SK-N-SH (cell line): ENCODE measurements around the gene RBMS3. TPM values are rescaled to one million over a fixed set of nuclear protein-coding genes. Genes with fewer than 3 reads are reported as not detected.

Source experiments
- CTCF ChIA-PET: fragments of 300-600, 350-600 bp; formaldehyde crosslinking; extraction: SDS; loops from one replicate; lab custom pipeline; 2021; lab: Yijun Ruan, JAX
- POLR2A ChIA-PET: fragments of 350-600 bp; sonication (Branson Sonifier 250); formaldehyde crosslinking; extraction: SDS; loops from one replicate; lab custom pipeline; 2020; ENCODE audit warnings: antibody characterized with exemption, inconsistent platforms; lab: Yijun Ruan, JAX
- DNase-seq: peaks from one replicate; pipeline ENCODE4 v3.0.0; 2012
- H2AFZ ChIP-seq: fragments of 200-600 bp; sonication (generic); 2 replicates; pipeline ENCODE4 v1.8.1; 2016; ENCODE audit warnings: antibody characterized with exemption, mild to moderate bottlenecking, low read depth
- H3F3A ChIP-seq: fragments of 200-600 bp; sonication (generic); replicated peaks from 2 replicates; pipeline ENCODE3; 2016; ENCODE audit warnings: antibody characterized with exemption, mild to moderate bottlenecking; ENCODE audit not compliant: insufficient read depth
- H3K27ac ChIP-seq, 2 experiments: fragments of 200-500 bp in 1 of 2; fragments of 200-600 bp in 1 of 2; sonication (Bioruptor generic) in 1 of 2; sonication (generic), shearing (Covaris generic) in 1 of 2; 2 replicates each; pipeline versions ENCODE4 v1.5.1 to v1.6.1; 2014 to 2016; ENCODE audit warnings: low read depth in 2 of 2, inconsistent platforms in 1 of 2, low read length in 1 of 2, mild to moderate bottlenecking in 1 of 2, mixed read lengths in 1 of 2
- H3K27me3 ChIP-seq: fragments of 200-600 bp; sonication (generic), shearing (Covaris generic); 2 replicates; pipeline ENCODE4 v1.6.1; 2016; ENCODE audit warnings: mixed run types; ENCODE audit not compliant: insufficient read depth
- H3K36me3 ChIP-seq, 2 experiments: fragments of 200-500 bp in 1 of 2; fragments of 200-600 bp in 1 of 2; sonication (Bioruptor generic) in 1 of 2; sonication (generic) in 1 of 2; replicated peaks in 1 of 2; 2 replicates each; pipeline versions ENCODE3 to v1.5.1; 2014 to 2016; ENCODE audit warnings: low read length in 1 of 2, mild to moderate bottlenecking in 1 of 2; ENCODE audit not compliant: insufficient read depth in 2 of 2, control insufficient read depth in 1 of 2
- H3K4me1 ChIP-seq, 2 experiments: fragments of 200-500 bp in 1 of 2; fragments of 200-600 bp in 1 of 2; sonication (Bioruptor generic) in 1 of 2; sonication (generic), shearing (Covaris generic) in 1 of 2; 2 replicates each; pipeline versions ENCODE4 v1.5.1 to v1.6.1; 2014 to 2016; ENCODE audit warnings: low read depth in 1 of 2, low read length in 1 of 2, mixed run types in 1 of 2; ENCODE audit not compliant: insufficient read depth in 2 of 2, control insufficient read depth in 1 of 2
- H3K4me2 ChIP-seq: fragments of 200-600 bp; sonication (generic), shearing (Covaris generic); 2 replicates; pipeline ENCODE4 v1.6.1; 2017; ENCODE audit warnings: mixed run types
- H3K4me3 ChIP-seq, 2 experiments: fragments of 200-500 bp in 1 of 2; fragments of 200-600 bp in 1 of 2; sonication (Bioruptor generic) in 1 of 2; sonication (generic), shearing (Covaris generic) in 1 of 2; 2 replicates each; pipeline versions ENCODE4 v1.5.1 to v1.8.1; 2014 to 2016; ENCODE audit warnings: low read depth in 2 of 2, inconsistent platforms in 1 of 2, low read length in 1 of 2, mild to moderate bottlenecking in 1 of 2, mixed read lengths in 1 of 2, moderate library complexity in 1 of 2
- H3K79me2 ChIP-seq: fragments of 200-600 bp; sonication (generic); 2 replicates; pipeline ENCODE4 v1.8.1; 2017; ENCODE audit warnings: mild to moderate bottlenecking; ENCODE audit not compliant: insufficient read depth
- H3K9ac ChIP-seq: fragments of 200-600 bp; sonication (generic); 2 replicates; pipeline ENCODE4 v1.6.1; 2017; ENCODE audit warnings: mixed run types
- H3K9me2 ChIP-seq: fragments of 200-600 bp; sonication (generic); 2 replicates; pipeline ENCODE4 v1.6.1; 2017; ENCODE audit warnings: mixed run types
- H3K9me3 ChIP-seq: fragments of 200-600 bp; sonication (generic); 2 replicates; pipeline ENCODE4 v1.6.1; 2017; ENCODE audit warnings: mixed run types, mild to moderate bottlenecking, moderate library complexity
- H4K20me1 ChIP-seq: fragments of 200-600 bp; sonication (generic); 2 replicates; pipeline ENCODE4 v1.6.1; 2017; ENCODE audit warnings: mild to moderate bottlenecking, mixed run types; ENCODE audit not compliant: insufficient read depth
- ELF1 ChIP-seq: IDR thresholded peaks from 2 replicates; pipeline ENCODE4 v1.4.0; 2012
- FOSL2 ChIP-seq: IDR thresholded peaks from 2 replicates; pipeline ENCODE4 v1.4.0; 2012; ENCODE audit warnings: low read depth, mild to moderate bottlenecking, moderate library complexity, borderline replicate concordance
- JUND ChIP-seq: IDR thresholded peaks from 2 replicates; pipeline ENCODE4 v1.4.0; 2012
- MEF2A ChIP-seq: IDR thresholded peaks from 2 replicates; pipeline ENCODE4 v1.4.0; 2012; ENCODE audit warnings: low read depth, borderline replicate concordance
- NRF1 ChIP-seq: IDR thresholded peaks from 2 replicates; pipeline ENCODE4 v1.6.1; 2012; ENCODE audit warnings: low read depth, mild to moderate bottlenecking, low read length
- RCOR1 ChIP-seq: fragments of 150-350 bp; IDR thresholded peaks from 2 replicates; pipeline ENCODE4 v1.6.1; 2017; ENCODE audit warnings: antibody characterized with exemption, low read length
- TAF1 ChIP-seq: IDR thresholded peaks from 2 replicates; pipeline ENCODE4 v1.6.1; 2012; ENCODE audit warnings: low read depth, mild to moderate bottlenecking, low read length, moderate library complexity, borderline replicate concordance
- WGBS: methylation state at CpG from one replicate; pipeline ENCODE4 v1.1.6; 2017; ENCODE audit warnings: low lambda C conversion rate; 5-methylcytosine and 5-hydroxymethylcytosine counted together
- polyA plus RNA-seq, 3 experiments: library from polyadenylated mRNA; depleted of rRNA; stranded (reverse); fragments of >200 nt; gene quantifications; 2 replicates each; pipeline ENCODE4 v1.2.3, GENCODE V29; 2012
- TF ChIP-seq, protein P1 (sequence below): IDR thresholded peaks from 2 replicates; pipeline ENCODE4 v1.4.0; 2012; ENCODE audit warnings: low read depth, borderline replicate concordance
- TF ChIP-seq, protein P2 (sequence below): IDR thresholded peaks from 2 replicates; pipeline ENCODE4 v1.6.1; 2012; ENCODE audit warnings: mild to moderate bottlenecking, low read depth, low read length, moderate library complexity
- TF ChIP-seq, protein P3 (sequence below): fragments of 150-350 bp; IDR thresholded peaks from 2 replicates; pipeline ENCODE4 v1.6.1; 2017; ENCODE audit warnings: antibody characterized with exemption, low read length, low read depth, borderline replicate concordance
- TF ChIP-seq, protein P4 (sequence below): IDR thresholded peaks from 2 replicates; pipeline ENCODE4 v1.4.0; 2012; ENCODE audit warnings: low read depth

The RBMS3 gene
- polyA plus RNA-seq, 1 of the 3 experiments (the other 2 are of a cell fraction): 8.2 TPM

GRCh38 chr3:29245441-29245840 lies 35.4 kb upstream of the RBMS3 start:
- Histone ChIP-seq H3K4me2 (no peak overlapping the region), H3K36me3 (no peaks in the 10 kb centered on the region), H3K27ac (no peak overlapping the region), H3K4me3 (no peak overlapping the region), H3K9ac (no peak overlapping the region), H3K79me2 (no peaks in the 10 kb centered on the region), H3K9me3 (no peaks in the 10 kb centered on the region), H3K4me1 (peaks cover 0 to 4% of the 10 kb centered on the region in 2 experiments; a peak in 2 of 4 replicates), H3K9me2 (no peaks in the 10 kb centered on the region), H3K27me3 (no peaks in the 10 kb centered on the region), H2AFZ (no peak overlapping the region)
- CTCF ChIA-PET: interaction anchor here (0.7 to 1.0 kb wide), 2 partner anchors 9 to 954 kb away, joined by 3 to 4 read pairs; no protein-coding TSS in a partner anchor
- 94% methylated on average over 2 of the region's 2 CpGs for WGBS
- POLR2A ChIA-PET: no interaction called here
- TF ChIP-seq, protein P1, sequence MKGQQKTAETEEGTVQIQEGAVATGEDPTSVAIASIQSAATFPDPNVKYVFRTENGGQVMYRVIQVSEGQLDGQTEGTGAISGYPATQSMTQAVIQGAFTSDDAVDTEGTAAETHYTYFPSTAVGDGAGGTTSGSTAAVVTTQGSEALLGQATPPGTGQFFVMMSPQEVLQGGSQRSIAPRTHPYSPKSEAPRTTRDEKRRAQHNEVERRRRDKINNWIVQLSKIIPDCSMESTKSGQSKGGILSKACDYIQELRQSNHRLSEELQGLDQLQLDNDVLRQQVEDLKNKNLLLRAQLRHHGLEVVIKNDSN: no peak
- TF ChIP-seq, protein P2, sequence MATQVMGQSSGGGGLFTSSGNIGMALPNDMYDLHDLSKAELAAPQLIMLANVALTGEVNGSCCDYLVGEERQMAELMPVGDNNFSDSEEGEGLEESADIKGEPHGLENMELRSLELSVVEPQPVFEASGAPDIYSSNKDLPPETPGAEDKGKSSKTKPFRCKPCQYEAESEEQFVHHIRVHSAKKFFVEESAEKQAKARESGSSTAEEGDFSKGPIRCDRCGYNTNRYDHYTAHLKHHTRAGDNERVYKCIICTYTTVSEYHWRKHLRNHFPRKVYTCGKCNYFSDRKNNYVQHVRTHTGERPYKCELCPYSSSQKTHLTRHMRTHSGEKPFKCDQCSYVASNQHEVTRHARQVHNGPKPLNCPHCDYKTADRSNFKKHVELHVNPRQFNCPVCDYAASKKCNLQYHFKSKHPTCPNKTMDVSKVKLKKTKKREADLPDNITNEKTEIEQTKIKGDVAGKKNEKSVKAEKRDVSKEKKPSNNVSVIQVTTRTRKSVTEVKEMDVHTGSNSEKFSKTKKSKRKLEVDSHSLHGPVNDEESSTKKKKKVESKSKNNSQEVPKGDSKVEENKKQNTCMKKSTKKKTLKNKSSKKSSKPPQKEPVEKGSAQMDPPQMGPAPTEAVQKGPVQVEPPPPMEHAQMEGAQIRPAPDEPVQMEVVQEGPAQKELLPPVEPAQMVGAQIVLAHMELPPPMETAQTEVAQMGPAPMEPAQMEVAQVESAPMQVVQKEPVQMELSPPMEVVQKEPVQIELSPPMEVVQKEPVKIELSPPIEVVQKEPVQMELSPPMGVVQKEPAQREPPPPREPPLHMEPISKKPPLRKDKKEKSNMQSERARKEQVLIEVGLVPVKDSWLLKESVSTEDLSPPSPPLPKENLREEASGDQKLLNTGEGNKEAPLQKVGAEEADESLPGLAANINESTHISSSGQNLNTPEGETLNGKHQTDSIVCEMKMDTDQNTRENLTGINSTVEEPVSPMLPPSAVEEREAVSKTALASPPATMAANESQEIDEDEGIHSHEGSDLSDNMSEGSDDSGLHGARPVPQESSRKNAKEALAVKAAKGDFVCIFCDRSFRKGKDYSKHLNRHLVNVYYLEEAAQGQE: no peak
- TF ChIP-seq RCOR1 (no peak), FOSL2 (no peak)
- TF ChIP-seq, all 33 proteins: peak for 0
- no peak for DNase-seq
- H4K20me1 ChIP-seq: no peaks in the 10 kb centered on the region
- H3F3A ChIP-seq: no peaks in the 10 kb centered on the region

DNA sequence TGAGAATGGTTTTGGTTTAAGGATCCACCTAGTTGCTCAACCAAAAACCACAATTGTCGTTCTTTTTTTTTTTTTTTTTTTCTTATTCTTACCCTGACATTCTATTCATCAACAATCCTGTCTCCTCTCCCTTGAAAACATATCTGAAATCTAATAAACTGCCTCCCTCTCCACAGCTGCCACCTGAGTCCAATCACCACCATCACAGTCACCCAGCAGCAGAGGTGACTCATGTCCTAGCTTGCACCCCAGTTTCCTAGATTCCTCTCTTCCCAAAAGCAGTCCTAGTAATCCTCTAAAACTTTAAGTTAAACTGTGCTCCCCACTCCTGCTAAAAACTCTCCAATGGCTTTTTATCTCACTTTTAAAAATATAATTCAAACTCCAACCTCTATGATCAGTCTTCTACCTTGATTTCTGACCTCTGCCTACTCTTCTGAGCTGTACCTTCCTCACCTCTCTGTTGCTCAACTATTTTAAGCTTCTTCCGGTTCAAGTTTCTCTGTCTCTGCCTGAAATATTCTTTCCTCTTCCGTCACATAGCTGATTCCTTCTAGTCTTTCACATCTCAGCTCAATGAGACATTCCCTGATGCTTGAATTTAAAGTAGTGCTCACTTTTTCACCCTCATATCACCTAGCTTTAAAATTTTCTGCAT lies 33.7 kb upstream of the RBMS3 start:
- Histone ChIP-seq H3K9ac (no peak overlapping the region), H3F3A (no peaks in the 10 kb centered on the region), H3K4me3 (no peak overlapping the region), H3K27ac (no peak overlapping the region), H2AFZ (no peak overlapping the region), H3K4me2 (no peak overlapping the region), H3K79me2 (no peaks in the 10 kb centered on the region), H3K4me1 (peaks cover 0 to 4% of the 10 kb centered on the region in 2 experiments; a peak in 2 of 4 replicates), H3K9me3 (no peaks in the 10 kb centered on the region), H3K36me3 (no peaks in the 10 kb centered on the region), H4K20me1 (no peaks in the 10 kb centered on the region), H3K9me2 (no peaks in the 10 kb centered on the region), H3K27me3 (no peaks in the 10 kb centered on the region)
- ChIA-PET POLR2A (interaction anchor here (0.7 kb wide), 1 partner anchor 1241 kb away, joined by 4 read pairs; no protein-coding TSS in a partner anchor), CTCF (interaction anchor here (0.8 kb wide), 1 partner anchor 12 kb away, joined by 3 read pairs; no protein-coding TSS in a partner anchor)
- DNase-seq: no peak
- 94% methylated on average over 3 of the region's 3 CpGs for WGBS
- TF ChIP-seq TAF1: no peak
- no peak for TF ChIP-seq JUND
- no peak for TF ChIP-seq MEF2A
- TF ChIP-seq, protein P3, sequence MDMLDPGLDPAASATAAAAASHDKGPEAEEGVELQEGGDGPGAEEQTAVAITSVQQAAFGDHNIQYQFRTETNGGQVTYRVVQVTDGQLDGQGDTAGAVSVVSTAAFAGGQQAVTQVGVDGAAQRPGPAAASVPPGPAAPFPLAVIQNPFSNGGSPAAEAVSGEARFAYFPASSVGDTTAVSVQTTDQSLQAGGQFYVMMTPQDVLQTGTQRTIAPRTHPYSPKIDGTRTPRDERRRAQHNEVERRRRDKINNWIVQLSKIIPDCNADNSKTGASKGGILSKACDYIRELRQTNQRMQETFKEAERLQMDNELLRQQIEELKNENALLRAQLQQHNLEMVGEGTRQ: no peak
- TF ChIP-seq, protein P4, sequence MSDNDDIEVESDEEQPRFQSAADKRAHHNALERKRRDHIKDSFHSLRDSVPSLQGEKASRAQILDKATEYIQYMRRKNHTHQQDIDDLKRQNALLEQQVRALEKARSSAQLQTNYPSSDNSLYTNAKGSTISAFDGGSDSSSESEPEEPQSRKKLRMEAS: no peak
- TF ChIP-seq ELF1: no peak
- TF ChIP-seq NRF1: no peak
- TF ChIP-seq, all 33 proteins: peak for 0
